ENCODE measurements around the gene CBL.
"Not testable (repeated sequence)": the region's sequence is repeated elsewhere in the genome, so short reads cannot be mapped to it uniquely, and the experiment has no call there.

Gene CBL

GRCh38 chr11:119209186-119209585 is 3.0 kb downstream of the CBL start:
- DNase-seq (ENCODE audit: low read depth, low spot score) = no peak

- DNase-seq (ENCODE audit: low read depth, low spot score) = no peak
These were observed 3.9 kb downstream of the CBL start for GRCh38 chr11:119210050-119210449.

GRCh38 chr11:119218141-119218878 is 12.2 kb downstream of the CBL start:
- no peak for DNase-seq (ENCODE audit: low read depth, low spot score)

- no peak for DNase-seq (ENCODE audit: low read depth, low spot score)
These were observed 16.2 kb downstream of the CBL start for GRCh38 chr11:119222308-119222707.

GRCh38 chr11:119222891-119223290 is 16.8 kb downstream of the CBL start:
- DNase-seq (ENCODE audit: low read depth, low spot score) = no peak

GRCh38 chr11:119223856-119224255 is 17.7 kb downstream of the CBL start:
- no peak for DNase-seq (ENCODE audit: low read depth, low spot score)

- not testable (repeated sequence) for DNase-seq (ENCODE audit: low read depth, low spot score)
These were observed 22.6 kb downstream of the CBL start for GRCh38 chr11:119228535-119229287.

- DNase-seq (ENCODE audit: low read depth, low spot score) = no peak
These were observed 23.1 kb downstream of the CBL start for GRCh38 chr11:119229288-119229672.

GRCh38 chr11:119229741-119230140 is 23.6 kb downstream of the CBL start:
- DNase-seq (ENCODE audit: low read depth, low spot score) = no peak

GRCh38 chr11:119236490-119236889 is 30.4 kb downstream of the CBL start:
- no peak for DNase-seq (ENCODE audit: low read depth, low spot score)

GRCh38 chr11:119236891-119237290 is 30.8 kb downstream of the CBL start:
- DNase-seq (ENCODE audit: low read depth, low spot score) = no peak

- DNase-seq (ENCODE audit: low read depth, low spot score) = no peak
These were observed 31.4 kb downstream of the CBL start for GRCh38 chr11:119237515-119237914.

- no peak for DNase-seq (ENCODE audit: low read depth, low spot score)
These were observed 42.9 kb downstream of the CBL start for GRCh38 chr11:119248750-119249670.

- DNase-seq (ENCODE audit: low read depth, low spot score) = no peak
These were observed 43.5 kb downstream of the CBL start for GRCh38 chr11:119249671-119250010.

- DNase-seq (ENCODE audit: low read depth, low spot score) = no peak
These were observed 45.0 kb downstream of the CBL start for GRCh38 chr11:119251114-119251513.

GRCh38 chr11:119254239-119254638 is 48.1 kb downstream of the CBL start:
- DNase-seq (ENCODE audit: low read depth, low spot score) = peak; percentile 4

GRCh38 chr11:119258180-119258579 is 52.0 kb downstream of the CBL start:
- DNase-seq (ENCODE audit: low read depth, low spot score) = no peak

GRCh38 chr11:119258983-119259382 is 52.8 kb downstream of the CBL start:
- no peak for DNase-seq (ENCODE audit: low read depth, low spot score)

GRCh38 chr11:119262668-119263351 is 56.7 kb downstream of the CBL start:
- no peak for DNase-seq (ENCODE audit: low read depth, low spot score)

- DNase-seq (ENCODE audit: low read depth, low spot score) = no peak
These were observed 57.3 kb downstream of the CBL start for GRCh38 chr11:119263352-119263940.

- DNase-seq (ENCODE audit: low read depth, low spot score) = no peak
These were observed 59.9 kb downstream of the CBL start for GRCh38 chr11:119266063-119266462.
